ENCODE data around the gene GRP.

Gene GRP

GRCh38 chr18:59219672-59220163, at the start of gene GRP:
Gene GRP (plus strand): TSS chr18:59220158. CDS start chr18:59220266, 108 bp downstream.
- no peak for DNase-seq

GRCh38 chr18:59172664-59173249, 47.2 kb upstream of the GRP start:
- DNase-seq, result no peak

GRCh38 chr18:59177485-59177884, 42.5 kb upstream of the GRP start:
- no peak for DNase-seq

GRCh38 chr18:59180150-59180845, 39.7 kb upstream of the GRP start:
- DNase-seq, result no peak

GRCh38 chr18:59182673-59183072, 37.3 kb upstream of the GRP start:
- no peak for DNase-seq

- no peak for DNase-seq
Observed at GRCh38 chr18:59189008-59189407, 30.9 kb upstream of the GRP start.

GRCh38 chr18:59189746-59190145, 30.2 kb upstream of the GRP start:
- DNase-seq, result no peak

GRCh38 chr18:59196161-59196725, 23.7 kb upstream of the GRP start:
- DNase-seq, result no peak

GRCh38 chr18:59197636-59198035, 22.3 kb upstream of the GRP start:
- DNase-seq, result no peak

GRCh38 chr18:59198215-59198614, 21.7 kb upstream of the GRP start:
- DNase-seq, result no peak

GRCh38 chr18:59200787-59201186, 19.2 kb upstream of the GRP start:
- no peak for DNase-seq

GRCh38 chr18:59202258-59202820, 17.6 kb upstream of the GRP start:
- DNase-seq, result no peak

- DNase-seq, result no peak
Observed at GRCh38 chr18:59207506-59207905, 12.5 kb upstream of the GRP start.

GRCh38 chr18:59208602-59209125, 11.3 kb upstream of the GRP start:
- no peak for DNase-seq

- DNase-seq, result no peak
Observed at GRCh38 chr18:59210299-59210698, 9.7 kb upstream of the GRP start.

GRCh38 chr18:59211629-59212028, 8.3 kb upstream of the GRP start:
- DNase-seq, result no peak

GRCh38 chr18:59218018-59218417, 1.9 kb upstream of the GRP start:
- no peak for DNase-seq

GRCh38 chr18:59220164-59220783, 316 bp downstream of the GRP start:
- DNase-seq, result peak; percentile 34

- peak; percentile 18 for DNase-seq
Observed at GRCh38 chr18:59220784-59221765, 1.1 kb downstream of the GRP start.

- no peak for DNase-seq
Observed at GRCh38 chr18:59222341-59222740, 2.4 kb downstream of the GRP start.

GRCh38 chr18:59228351-59228750, 8.4 kb downstream of the GRP start:
- no peak for DNase-seq

- DNase-seq, result no peak
Observed at GRCh38 chr18:59229191-59229590, 9.2 kb downstream of the GRP start.
